Gastroesophageal sphincter (tissue), 3 donors: ENCODE results near the gene MEFV.

Experiments used
- POLR2A ChIP-seq, 2 donors: fragments of 450-650 bp; IDR thresholded peaks; one replicate each; pipeline ENCODE4 v1.6.1; 2017; ENCODE audit warnings: antibody characterized with exemption in 2 of 2, mild to moderate bottlenecking in 2 of 2, moderate library complexity in 1 of 2
- POLR2AphosphoS5 ChIP-seq: sonication (generic); formaldehyde crosslinking; IDR thresholded peaks from one replicate; pipeline ENCODE4 v1.6.1; 2017; ENCODE audit warnings: antibody characterized with exemption
- TF ChIP-seq, protein P1 (sequence below), 4 experiments: fragments of 200-600 bp in 2 of 4; fragments of 450-650 bp in 2 of 4; sonication (generic) in 1 of 4; IDR thresholded peaks; one replicate each; pipeline ENCODE4 v1.5.1; 2017 to 2019; ENCODE audit warnings: antibody characterized with exemption in 4 of 4, mild to moderate bottlenecking in 2 of 4, moderate library complexity in 2 of 4

DNA sequence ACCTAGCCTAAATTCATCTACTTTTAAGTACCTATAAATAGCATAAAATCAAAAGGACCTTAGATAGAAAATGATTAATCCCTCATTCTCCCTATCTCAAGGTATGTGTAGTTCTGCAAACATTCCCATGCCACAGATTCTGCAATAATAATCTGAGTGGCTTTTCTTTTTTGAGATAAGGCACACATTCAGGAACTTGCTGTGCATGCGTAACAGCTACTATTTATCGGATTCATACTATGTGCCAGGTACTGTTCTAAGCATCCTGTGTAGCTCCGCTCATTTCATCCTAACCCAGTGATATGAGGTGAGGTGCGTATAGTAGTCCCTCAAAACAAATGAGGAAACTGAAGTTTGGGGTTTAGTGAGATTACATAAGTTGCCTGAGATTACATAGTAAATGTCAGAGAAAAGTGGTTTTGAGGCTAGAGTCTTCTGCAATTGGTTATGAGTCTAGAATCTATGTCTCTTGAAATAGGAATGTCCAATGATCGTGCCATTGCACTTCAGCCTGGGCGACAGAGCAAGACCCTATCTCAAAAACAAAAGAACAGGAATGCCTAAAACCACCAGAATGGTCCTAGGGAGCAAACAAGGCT, 24.9 kb upstream of the MEFV start:
- TF ChIP-seq, protein P1, sequence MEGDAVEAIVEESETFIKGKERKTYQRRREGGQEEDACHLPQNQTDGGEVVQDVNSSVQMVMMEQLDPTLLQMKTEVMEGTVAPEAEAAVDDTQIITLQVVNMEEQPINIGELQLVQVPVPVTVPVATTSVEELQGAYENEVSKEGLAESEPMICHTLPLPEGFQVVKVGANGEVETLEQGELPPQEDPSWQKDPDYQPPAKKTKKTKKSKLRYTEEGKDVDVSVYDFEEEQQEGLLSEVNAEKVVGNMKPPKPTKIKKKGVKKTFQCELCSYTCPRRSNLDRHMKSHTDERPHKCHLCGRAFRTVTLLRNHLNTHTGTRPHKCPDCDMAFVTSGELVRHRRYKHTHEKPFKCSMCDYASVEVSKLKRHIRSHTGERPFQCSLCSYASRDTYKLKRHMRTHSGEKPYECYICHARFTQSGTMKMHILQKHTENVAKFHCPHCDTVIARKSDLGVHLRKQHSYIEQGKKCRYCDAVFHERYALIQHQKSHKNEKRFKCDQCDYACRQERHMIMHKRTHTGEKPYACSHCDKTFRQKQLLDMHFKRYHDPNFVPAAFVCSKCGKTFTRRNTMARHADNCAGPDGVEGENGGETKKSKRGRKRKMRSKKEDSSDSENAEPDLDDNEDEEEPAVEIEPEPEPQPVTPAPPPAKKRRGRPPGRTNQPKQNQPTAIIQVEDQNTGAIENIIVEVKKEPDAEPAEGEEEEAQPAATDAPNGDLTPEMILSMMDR (IDR thresholded peaks at IDR 0.05), result no peak
- TF ChIP-seq POLR2AphosphoS5 (no peak), POLR2A (IDR thresholded peaks at IDR 0.05) (no peak)
